IPS-20b (cell line): ENCODE measurements around the gene CHST8.

Source experiments
- H3K27ac ChIP-seq: one replicate; pipeline ENCODE4 v1.5.1; 2013; ENCODE audit warnings: low read length
- H3K27me3 ChIP-seq: 2 replicates; pipeline ENCODE4 v1.6.1; 2013; ENCODE audit warnings: mild to moderate bottlenecking, low read length, inconsistent platforms; ENCODE audit not compliant: insufficient read depth
- H3K36me3 ChIP-seq: 2 replicates; pipeline ENCODE4 v1.6.1; 2013; ENCODE audit warnings: low read depth, mild to moderate bottlenecking, inconsistent platforms, low read length, moderate library complexity; ENCODE audit not compliant: insufficient read depth
- H3K4me1 ChIP-seq: 2 replicates; pipeline ENCODE4 v1.6.1; 2013; ENCODE audit warnings: mild to moderate bottlenecking, control low read depth, inconsistent platforms, low read length, moderate library complexity; ENCODE audit not compliant: insufficient read depth
- H3K4me3 ChIP-seq: 2 replicates; pipeline ENCODE4 v1.5.1; 2013; ENCODE audit warnings: mild to moderate bottlenecking, low read length, inconsistent platforms
- H3K9ac ChIP-seq: 2 replicates; pipeline ENCODE4 v1.6.1; 2013; ENCODE audit warnings: low read depth, mild to moderate bottlenecking, inconsistent platforms, low read length, moderate library complexity
- H3K9me3 ChIP-seq: 2 replicates; pipeline ENCODE4 v1.6.1; 2013; ENCODE audit warnings: mild to moderate bottlenecking, low read depth, low read length, inconsistent platforms; ENCODE audit not compliant: insufficient read depth

CHST8 gene

GRCh38 chr19:33806434-33806881 lies 184.7 kb downstream of the CHST8 start:
- Histone ChIP-seq H3K4me1 (no peaks in the 10 kb centered on the region), H3K36me3 (peaks cover 87% of the 10 kb centered on the region), H3K9ac (no peak overlapping the region), H3K27me3 (no peaks in the 10 kb centered on the region), H3K4me3 (no peak overlapping the region), H3K27ac (no peak overlapping the region), H3K9me3 (no peaks in the 10 kb centered on the region)

GRCh38 chr19:33808399-33808798 lies 186.6 kb downstream of the CHST8 start:
- H3K9me3 ChIP-seq: no peaks in the 10 kb centered on the region
- no peaks in the 10 kb centered on the region for H3K27me3 ChIP-seq
- peaks cover 88% of the 10 kb centered on the region for H3K36me3 ChIP-seq
- H3K27ac ChIP-seq: no peak overlapping the region
- H3K9ac ChIP-seq: no peak overlapping the region
- H3K4me3 ChIP-seq: no peak overlapping the region
- no peaks in the 10 kb centered on the region for H3K4me1 ChIP-seq

- Histone ChIP-seq H3K36me3 (peaks cover 86% of the 10 kb centered on the region), H3K4me1 (no peaks in the 10 kb centered on the region), H3K27me3 (no peaks in the 10 kb centered on the region), H3K9ac (no peak overlapping the region), H3K9me3 (no peaks in the 10 kb centered on the region), H3K4me3 (no peak overlapping the region), H3K27ac (no peak overlapping the region)
Measured at GRCh38 chr19:33809960-33810359, 188.2 kb downstream of the CHST8 start.

- Histone ChIP-seq H3K36me3 (peaks cover 77% of the 10 kb centered on the region), H3K4me1 (no peaks in the 10 kb centered on the region), H3K9ac (no peak overlapping the region), H3K27ac (no peak overlapping the region), H3K4me3 (no peak overlapping the region), H3K9me3 (no peaks in the 10 kb centered on the region), H3K27me3 (no peaks in the 10 kb centered on the region)
Measured at GRCh38 chr19:33810821-33811220, 189.1 kb downstream of the CHST8 start.

- Histone ChIP-seq H3K36me3 (peaks cover 73% of the 10 kb centered on the region), H3K27me3 (no peaks in the 10 kb centered on the region), H3K4me3 (no peak overlapping the region), H3K9ac (no peak overlapping the region), H3K9me3 (no peaks in the 10 kb centered on the region), H3K27ac (no peak overlapping the region), H3K4me1 (no peaks in the 10 kb centered on the region)
Measured at GRCh38 chr19:33811246-33811645, 189.5 kb downstream of the CHST8 start.

GRCh38 chr19:33811736-33812387 lies 190.1 kb downstream of the CHST8 start:
- Histone ChIP-seq H3K27ac (no peak overlapping the region), H3K4me3 (no peak overlapping the region), H3K36me3 (peaks cover 67% of the 10 kb centered on the region), H3K9ac (no peak overlapping the region), H3K27me3 (no peaks in the 10 kb centered on the region), H3K9me3 (no peaks in the 10 kb centered on the region), H3K4me1 (no peaks in the 10 kb centered on the region)

- Histone ChIP-seq H3K4me3 (no peak overlapping the region), H3K4me1 (no peaks in the 10 kb centered on the region), H3K27me3 (peaks cover under 1% of the 10 kb centered on the region; the same call in 1 of the 2 replicates), H3K36me3 (peaks cover 59% of the 10 kb centered on the region), H3K9ac (no peak overlapping the region), H3K27ac (no peak overlapping the region), H3K9me3 (no peaks in the 10 kb centered on the region)
Measured at GRCh38 chr19:33812388-33813330, 190.9 kb downstream of the CHST8 start.

GRCh38 chr19:33813391-33814101 lies 191.8 kb downstream of the CHST8 start:
- Histone ChIP-seq H3K4me3 (no peak overlapping the region), H3K9me3 (no peaks in the 10 kb centered on the region), H3K36me3 (peaks cover 50% of the 10 kb centered on the region), H3K9ac (no peak overlapping the region), H3K4me1 (no peaks in the 10 kb centered on the region), H3K27me3 (peaks cover 6% of the 10 kb centered on the region; the same call in 1 of the 2 replicates), H3K27ac (no peak overlapping the region)

- no peak overlapping the region for H3K4me3 ChIP-seq
- H3K9ac ChIP-seq: no peak overlapping the region
- peaks cover 6% of the 10 kb centered on the region; the same call in 1 of the 2 replicates for H3K27me3 ChIP-seq
- no peak overlapping the region for H3K27ac ChIP-seq
- peaks cover 48% of the 10 kb centered on the region for H3K36me3 ChIP-seq
- H3K9me3 ChIP-seq: no peaks in the 10 kb centered on the region
- H3K4me1 ChIP-seq: peaks cover 3% of the 10 kb centered on the region; the same call in 1 of the 2 replicates
Measured at GRCh38 chr19:33814181-33815165, 192.7 kb downstream of the CHST8 start.

GRCh38 chr19:33815380-33816340 lies 193.9 kb downstream of the CHST8 start:
- Histone ChIP-seq H3K4me1 (peaks cover 7% of the 10 kb centered on the region; the same call in 1 of the 2 replicates), H3K27me3 (peaks cover 13% of the 10 kb centered on the region), H3K9me3 (no peaks in the 10 kb centered on the region), H3K27ac (no peak overlapping the region), H3K4me3 (no peak overlapping the region), H3K9ac (no peak overlapping the region), H3K36me3 (peaks cover 39% of the 10 kb centered on the region)
